ENCODE measurements around the gene XPO5. TPM values are rescaled to one million over a fixed set of nuclear protein-coding genes. Genes with fewer than 3 reads are reported as not detected.
"Not testable (repeated sequence)": the region's sequence is repeated elsewhere in the genome, so short reads cannot be mapped to it uniquely, and the experiment has no call there.

The XPO5 gene
- total RNA-seq, 1 donor = 29.0 TPM

GRCh38 chr6:43572015-43572414, 3.8 kb downstream of the XPO5 start:
- TF ChIP-seq, protein P1, sequence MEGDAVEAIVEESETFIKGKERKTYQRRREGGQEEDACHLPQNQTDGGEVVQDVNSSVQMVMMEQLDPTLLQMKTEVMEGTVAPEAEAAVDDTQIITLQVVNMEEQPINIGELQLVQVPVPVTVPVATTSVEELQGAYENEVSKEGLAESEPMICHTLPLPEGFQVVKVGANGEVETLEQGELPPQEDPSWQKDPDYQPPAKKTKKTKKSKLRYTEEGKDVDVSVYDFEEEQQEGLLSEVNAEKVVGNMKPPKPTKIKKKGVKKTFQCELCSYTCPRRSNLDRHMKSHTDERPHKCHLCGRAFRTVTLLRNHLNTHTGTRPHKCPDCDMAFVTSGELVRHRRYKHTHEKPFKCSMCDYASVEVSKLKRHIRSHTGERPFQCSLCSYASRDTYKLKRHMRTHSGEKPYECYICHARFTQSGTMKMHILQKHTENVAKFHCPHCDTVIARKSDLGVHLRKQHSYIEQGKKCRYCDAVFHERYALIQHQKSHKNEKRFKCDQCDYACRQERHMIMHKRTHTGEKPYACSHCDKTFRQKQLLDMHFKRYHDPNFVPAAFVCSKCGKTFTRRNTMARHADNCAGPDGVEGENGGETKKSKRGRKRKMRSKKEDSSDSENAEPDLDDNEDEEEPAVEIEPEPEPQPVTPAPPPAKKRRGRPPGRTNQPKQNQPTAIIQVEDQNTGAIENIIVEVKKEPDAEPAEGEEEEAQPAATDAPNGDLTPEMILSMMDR (IDR thresholded peaks at IDR 0.05; ENCODE audit: insufficient read depth, low read length) = no peak
- DNase-seq (ENCODE audit: low read depth) = no peak
- no peak overlapping the region for H3K4me3 ChIP-seq (ENCODE audit: low read depth, low read length)

DNA sequence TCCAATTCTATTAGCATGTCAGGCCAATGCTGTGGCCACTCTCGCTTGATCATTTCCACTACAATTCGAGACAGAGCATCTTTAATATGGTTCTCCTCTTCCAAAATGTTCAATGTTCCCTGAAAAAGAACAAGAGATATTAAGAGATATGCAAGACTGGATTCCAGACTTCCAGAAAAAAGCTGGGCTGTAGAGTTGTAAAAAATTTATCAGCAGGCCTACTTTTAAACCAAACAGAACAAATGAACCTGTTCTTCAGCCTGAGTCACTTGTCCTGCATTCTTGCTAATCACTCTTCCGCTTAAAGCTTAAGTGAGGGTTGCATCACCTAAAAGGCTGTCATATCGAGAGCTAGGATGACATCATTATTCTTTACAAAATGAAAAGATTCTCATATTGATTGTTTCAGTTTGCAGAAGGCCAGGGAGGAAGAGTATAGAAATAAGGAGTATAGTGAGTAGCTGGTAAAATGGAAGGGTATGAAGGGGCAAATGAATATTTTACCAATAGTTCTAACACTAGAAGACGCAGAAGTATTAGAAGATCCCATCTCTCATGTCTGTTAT, 4.9 kb downstream of the XPO5 start:
- TF ChIP-seq, protein P1 (IDR thresholded peaks at IDR 0.05; ENCODE audit: insufficient read depth, low read length) = no peak
- no peak overlapping the region for H3K4me3 ChIP-seq (ENCODE audit: low read depth, low read length)
- DNase-seq (ENCODE audit: low read depth) = no peak

DNA sequence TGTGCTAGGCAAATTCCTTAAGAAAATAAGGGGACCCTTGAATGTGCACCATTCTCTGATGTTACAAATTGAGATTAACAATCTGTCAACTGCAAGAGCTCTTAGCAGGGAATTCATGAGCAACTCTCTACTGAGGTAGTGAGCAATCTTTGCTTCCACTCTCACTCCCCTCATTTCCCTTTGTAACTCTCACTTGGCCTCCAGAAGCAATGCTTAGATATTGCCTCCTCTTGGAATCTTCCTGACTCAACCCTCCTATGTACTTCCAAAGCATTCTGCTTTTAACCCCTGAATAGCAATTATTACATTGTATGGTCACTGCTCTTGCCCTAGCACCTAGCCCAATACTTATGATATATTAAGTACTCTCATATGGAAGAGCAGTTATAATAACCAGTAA, 16.5 kb downstream of the XPO5 start:
- no peak for DNase-seq (ENCODE audit: low read depth)

GRCh38 chr6:43557620-43558019, 18.2 kb downstream of the XPO5 start:
- H3K4me3 ChIP-seq (ENCODE audit: low read depth, low read length); DNase-seq (ENCODE audit: low read depth): not testable (repeated sequence)

More for the DNA sequence above, 16.5 kb downstream of the XPO5 start:
- TF ChIP-seq, protein P1 (IDR thresholded peaks at IDR 0.05; ENCODE audit: insufficient read depth, low read length) = no peak
- H3K4me3 ChIP-seq (ENCODE audit: low read depth, low read length) = no peak overlapping the region

GRCh38 chr6:43547222-43547621, 28.6 kb downstream of the XPO5 start:
- no peak overlapping the region for H3K4me3 ChIP-seq (ENCODE audit: low read depth, low read length)
- TF ChIP-seq, protein P1 (IDR thresholded peaks at IDR 0.05; ENCODE audit: insufficient read depth, low read length) = no peak
- no peak for DNase-seq (ENCODE audit: low read depth)

DNA sequence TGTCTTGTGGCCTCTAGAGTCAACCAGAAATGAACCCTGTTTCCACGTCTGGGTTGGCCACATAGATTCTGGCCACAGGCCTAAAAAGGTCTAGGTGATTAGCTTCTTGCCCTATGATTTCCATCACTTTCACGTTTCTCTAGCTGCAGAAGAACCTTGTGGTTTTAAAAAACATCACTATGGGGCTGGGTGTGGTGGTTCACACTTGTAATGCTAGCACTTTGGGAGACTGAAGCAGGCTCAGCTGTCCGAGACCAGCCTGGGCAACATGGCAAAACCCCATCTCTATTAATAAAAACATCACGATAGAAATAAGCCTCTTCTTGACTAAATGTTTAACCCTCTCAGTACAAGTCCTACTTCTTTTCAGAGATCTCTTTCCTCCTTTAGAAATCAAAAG, 31.4 kb downstream of the XPO5 start:
- no peak for DNase-seq (ENCODE audit: low read depth)
- TF ChIP-seq, protein P1 (IDR thresholded peaks at IDR 0.05; ENCODE audit: insufficient read depth, low read length) = no peak
- no peak overlapping the region for H3K4me3 ChIP-seq (ENCODE audit: low read depth, low read length)

DNA sequence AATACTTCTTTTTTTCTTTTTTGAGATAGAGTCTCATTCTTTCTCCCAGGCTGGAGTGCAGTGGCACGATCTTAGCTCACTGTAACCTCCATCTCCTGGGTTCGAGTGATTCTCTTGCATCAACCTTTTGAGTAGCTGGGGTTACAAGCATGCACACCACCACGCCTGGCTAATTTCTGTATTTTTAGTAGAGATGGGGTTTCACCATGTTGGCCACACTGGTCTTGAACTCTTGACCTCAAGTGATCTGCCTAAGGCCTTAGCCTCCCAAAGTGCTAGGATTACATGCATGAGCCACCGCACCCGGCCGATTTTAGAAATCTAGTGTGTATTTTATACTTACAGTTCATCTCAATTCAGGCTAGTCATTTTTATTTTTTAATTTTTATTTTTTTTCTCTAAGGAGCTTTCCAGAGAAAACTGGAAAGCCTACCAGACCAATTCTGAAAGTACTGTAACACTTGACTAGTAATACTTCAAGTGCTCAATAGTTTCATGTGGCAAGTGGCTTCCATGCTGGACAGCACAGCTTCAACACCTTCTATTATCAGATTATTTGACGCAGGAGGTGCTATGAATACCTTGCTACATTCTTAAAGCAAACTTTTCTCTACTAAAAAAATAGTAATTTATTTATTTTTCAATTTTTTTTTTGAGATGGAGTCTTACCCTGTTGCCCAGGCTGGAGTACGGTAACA, 33.9 kb downstream of the XPO5 start:
- DNase-seq (ENCODE audit: low read depth) = no peak
- H3K4me3 ChIP-seq (ENCODE audit: low read depth, low read length) = no peak overlapping the region
- TF ChIP-seq, protein P1 (IDR thresholded peaks at IDR 0.05; ENCODE audit: insufficient read depth, low read length) = no peak

Data from fibroblast of the aortic adventitia (primary cell).